H9 (cell line): Measurements from ENCODE around the gene CDKL5. TPM values are rescaled to one million over a fixed set of nuclear protein-coding genes. Genes with fewer than 3 reads are reported as not detected.

ENCODE experiments used
- DNase-seq: peaks from one replicate; pipeline ENCODE4 v3.0.0-alpha.2; 2017
- H2AFZ ChIP-seq: one replicate; pipeline ENCODE4 v1.6.1; 2013; ENCODE audit warnings: mild to moderate bottlenecking, low read length, control low read depth, moderate library complexity
- H2AK5ac ChIP-seq: 2 replicates; pipeline ENCODE4 v1.6.1; 2013; ENCODE audit warnings: low read length, control low read depth, mixed read lengths; ENCODE audit not compliant: insufficient read length
- H2BK120ac ChIP-seq: one replicate; pipeline ENCODE4 v1.6.1; 2013; ENCODE audit warnings: low read depth, mild to moderate bottlenecking, low read length, control low read depth, inconsistent platforms; ENCODE audit not compliant: poor library complexity, severe bottlenecking
- H2BK12ac ChIP-seq: 2 replicates; pipeline ENCODE4 v1.6.1; 2013; ENCODE audit warnings: low read length, control low read depth, mixed read lengths, low read depth; ENCODE audit not compliant: insufficient read length
- H2BK15ac ChIP-seq: 2 replicates; pipeline ENCODE4 v1.6.1; 2013; ENCODE audit warnings: low read depth, low read length, control low read depth
- H2BK20ac ChIP-seq: one replicate; pipeline ENCODE4 v1.6.1; 2013; ENCODE audit warnings: low read depth, mild to moderate bottlenecking, low read length, control low read depth, inconsistent platforms; ENCODE audit not compliant: poor library complexity, severe bottlenecking
- H2BK5ac ChIP-seq: 2 replicates; pipeline ENCODE4 v1.6.1; 2013; ENCODE audit warnings: low read length, control low read depth, mixed read lengths; ENCODE audit not compliant: insufficient read length
- H3K14ac ChIP-seq: 2 replicates; pipeline ENCODE4 v1.6.1; 2013; ENCODE audit warnings: low read length, control low read depth; ENCODE audit not compliant: insufficient read depth
- H3K18ac ChIP-seq: 2 replicates; pipeline ENCODE4 v1.6.1; 2013; ENCODE audit warnings: low read depth, mild to moderate bottlenecking, mixed read lengths, low read length, control low read depth; ENCODE audit not compliant: insufficient read length
- H3K23ac ChIP-seq: 2 replicates; pipeline ENCODE4 v1.6.1; 2013; ENCODE audit warnings: low read length, control low read depth, mixed read lengths, low read depth; ENCODE audit not compliant: insufficient read length
- H3K23me2 ChIP-seq: 2 replicates; pipeline ENCODE4 v1.6.1; 2013; ENCODE audit warnings: low read depth, mild to moderate bottlenecking, mixed read lengths, low read length, control low read depth; ENCODE audit not compliant: insufficient read length, poor library complexity, severe bottlenecking
- H3K27ac ChIP-seq: 2 replicates; pipeline ENCODE4 v1.5.1; 2013; ENCODE audit warnings: low read length, control low read depth, mixed read lengths, low read depth; ENCODE audit not compliant: insufficient read length
- H3K27me3 ChIP-seq: 2 replicates; pipeline ENCODE4 v1.6.1; 2013; ENCODE audit warnings: low read length, control low read depth, inconsistent platforms; ENCODE audit not compliant: insufficient read depth
- H3K4ac ChIP-seq: 2 replicates; pipeline ENCODE4 v1.6.1; 2013; ENCODE audit warnings: low read depth, mild to moderate bottlenecking, control low read depth, inconsistent platforms, low read length, moderate library complexity
- H3K4me1 ChIP-seq: 2 replicates; pipeline ENCODE4 v1.6.1; 2013; ENCODE audit warnings: low read length, control low read depth, inconsistent platforms; ENCODE audit not compliant: insufficient read depth
- H3K4me2 ChIP-seq: 2 replicates; pipeline ENCODE4 v1.6.1; 2013; ENCODE audit warnings: low read length, control low read depth, mixed read lengths; ENCODE audit not compliant: insufficient read length, insufficient read depth
- H3K56ac ChIP-seq: 2 replicates; pipeline ENCODE4 v1.6.1; 2013; ENCODE audit warnings: low read depth, mild to moderate bottlenecking, mixed read lengths, low read length, control low read depth; ENCODE audit not compliant: insufficient read length
- H3K79me1 ChIP-seq: 2 replicates; pipeline ENCODE4 v1.6.1; 2013; ENCODE audit warnings: low read depth, mild to moderate bottlenecking, moderate library complexity, low read length, control low read depth, inconsistent platforms; ENCODE audit not compliant: insufficient read depth, poor library complexity, severe bottlenecking
- H3K79me2 ChIP-seq: 2 replicates; pipeline ENCODE4 v1.6.1; 2013; ENCODE audit warnings: low read length, control low read depth, inconsistent platforms; ENCODE audit not compliant: insufficient read depth
- H3K9ac ChIP-seq: 2 replicates; pipeline ENCODE4 v1.6.1; 2013; ENCODE audit warnings: low read length, control low read depth, mixed read lengths; ENCODE audit not compliant: insufficient read length; ENCODE audit errors: extremely low read depth
- H3K9me3 ChIP-seq: one replicate; pipeline ENCODE4 v1.6.1; 2013; ENCODE audit warnings: low read depth, low read length, inconsistent platforms; ENCODE audit not compliant: control insufficient read depth
- H3T11ph ChIP-seq: one replicate; pipeline ENCODE4 v1.6.1; 2013; ENCODE audit warnings: mild to moderate bottlenecking, low read length, control low read depth, inconsistent platforms
- H4K20me1 ChIP-seq: one replicate; pipeline ENCODE4 v1.6.1; 2013; ENCODE audit not compliant: control insufficient read depth, insufficient read length, insufficient read depth
- H4K5ac ChIP-seq: 2 replicates; pipeline ENCODE4 v1.6.1; 2013; ENCODE audit warnings: low read depth, mild to moderate bottlenecking, mixed read lengths, low read length, control low read depth; ENCODE audit not compliant: insufficient read length
- H4K8ac ChIP-seq: replicated peaks from 2 replicates; pipeline ENCODE4 v1.6.1; 2013; ENCODE audit warnings: low read length, control low read depth, mixed read lengths, low read depth; ENCODE audit not compliant: insufficient read length
- H4K91ac ChIP-seq: 2 replicates; pipeline ENCODE4 v1.6.1; 2013; ENCODE audit warnings: low read depth, mild to moderate bottlenecking, moderate library complexity, mixed read lengths, low read length, control low read depth; ENCODE audit not compliant: insufficient read length
- H3K27ac Mint-ChIP-seq, 3 experiments: 2 replicates in 2 of 3; 3 replicates in 1 of 3; pipeline ENCODE4 v1.8.0; 2020 to 2021; ENCODE audit warnings: mixed read lengths in 3 of 3, mild to moderate bottlenecking in 1 of 3, moderate library complexity in 1 of 3
- H3K27me3 Mint-ChIP-seq: 2 replicates; pipeline ENCODE4 v1.8.0; 2021; ENCODE audit warnings: low read depth, mild to moderate bottlenecking, moderate library complexity, mixed read lengths
- H3K36me3 Mint-ChIP-seq, 3 experiments: 2 replicates in 2 of 3; 3 replicates in 1 of 3; pipeline ENCODE4 v1.8.0; 2020 to 2021; ENCODE audit warnings: low read depth in 3 of 3, mixed read lengths in 3 of 3; ENCODE audit not compliant: insufficient read depth in 1 of 3
- H3K4me1 Mint-ChIP-seq, 2 experiments: 2 replicates each; pipeline ENCODE4 v1.8.0; 2020; ENCODE audit warnings: mixed read lengths in 2 of 2
- H3K4me3 Mint-ChIP-seq, 2 experiments: 2 replicates in 1 of 2; 3 replicates in 1 of 2; pipeline ENCODE4 v1.8.0; 2020 to 2021; ENCODE audit warnings: mild to moderate bottlenecking in 2 of 2, mixed read lengths in 2 of 2, moderate library complexity in 1 of 2
- H3K9me3 Mint-ChIP-seq, 2 experiments: 2 replicates in 1 of 2; 3 replicates in 1 of 2; pipeline ENCODE4 v1.8.0; 2020; ENCODE audit warnings: mild to moderate bottlenecking in 2 of 2, mixed read lengths in 2 of 2, moderate library complexity in 1 of 2
- CTCF ChIP-seq: fragments of 200-600 bp; sonication (generic); conservative IDR thresholded peaks from 3 replicates; pipeline ENCODE4 v1.8.0; 2021; ENCODE audit warnings: antibody characterized with exemption, mild to moderate bottlenecking
- WGBS: extraction: QIAGEN DNeasy Blood & Tissue Kit; methylation state at CpG from one replicate; pipeline ENCODE4 v1.1.7; 2013; ENCODE audit warnings: missing lambda C conversion rate, low lambda C conversion rate, mixed read lengths; ENCODE audit not compliant: insufficient read length; ENCODE audit errors: extremely low coverage; 5-methylcytosine and 5-hydroxymethylcytosine counted together
- total RNA-seq: library from RNA; stranded (reverse); gene quantifications from 2 replicates; pipeline ENCODE4 v1.2.1, GENCODE V29; 2021

Gene CDKL5
- total RNA-seq, 1 experiment from 2014 or later = 19.5 TPM

- Histone ChIP-seq H3K4me1 (no peaks in the 10 kb centered on the region), H3K9ac (no peak overlapping the region), H3K27ac (no peak overlapping the region), H3K56ac (no peak overlapping the region), H3K4ac (no peak overlapping the region), H3K79me1 (no peaks in the 10 kb centered on the region), H3K23ac (no peak overlapping the region), H3K4me2 (no peak overlapping the region), H4K8ac (no peak overlapping the region), H2BK20ac (no peak overlapping the region), H4K20me1 (no peaks in the 10 kb centered on the region), H3K18ac (no peak overlapping the region), H3K79me2 (no peaks in the 10 kb centered on the region), H2AK5ac (no peak overlapping the region), H4K5ac (no peak overlapping the region), H3K14ac (no peak overlapping the region), H2AFZ (no peak overlapping the region), H3K9me3 (peaks cover 8% of the 10 kb centered on the region), H3T11ph (no peak overlapping the region), H3K27me3 (no peaks in the 10 kb centered on the region), H2BK5ac (no peak overlapping the region), H2BK15ac (no peak overlapping the region), H4K91ac (no peak overlapping the region), H2BK12ac (no peak overlapping the region), H3K23me2 (no peaks in the 10 kb centered on the region), H2BK120ac (no peak overlapping the region)
- Mint-ChIP-seq H3K9me3 (peaks cover 33 to 44% of the 10 kb centered on the region in 2 experiments), H3K4me3 (no peak overlapping the region), H3K4me1 (no peaks in the 10 kb centered on the region), H3K27ac (no peak overlapping the region), H3K36me3 (peaks cover 0 to 8% (median under 1%) of the 10 kb centered on the region in 3 experiments; a peak in 4 of 7 replicates), H3K27me3 (no peaks in the 10 kb centered on the region)
- WGBS = no CpG with 5 or more reads among the region's 1 CpG
- DNase-seq = no peak
- TF ChIP-seq CTCF = no peak
Measured at GRCh38 chrX:18557879-18558278, 132.5 kb downstream of the CDKL5 start.
